Measurements from ENCODE around the gene GIPC2.

DNA sequence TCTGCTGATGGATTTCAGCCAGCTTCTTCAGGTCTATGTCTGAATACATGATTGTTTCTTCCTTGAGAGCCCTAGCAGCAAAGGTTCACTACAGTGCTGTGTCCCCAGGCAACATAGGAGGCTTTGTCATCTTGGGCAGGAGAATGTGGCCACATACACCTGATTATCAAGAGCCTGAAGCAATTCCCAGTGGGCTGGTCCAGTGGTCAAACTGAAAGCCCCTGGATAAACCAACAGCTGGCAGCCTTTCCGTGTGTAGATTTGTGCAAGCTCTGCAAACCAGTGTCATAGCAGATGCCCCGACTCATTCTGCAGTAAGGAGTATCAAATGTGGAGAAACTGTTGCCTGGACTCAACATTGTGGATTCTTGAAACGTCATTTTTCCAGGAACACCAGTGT lies 2.3 kb upstream of the GIPC2 start:
- TF ChIP-seq, protein P1, sequence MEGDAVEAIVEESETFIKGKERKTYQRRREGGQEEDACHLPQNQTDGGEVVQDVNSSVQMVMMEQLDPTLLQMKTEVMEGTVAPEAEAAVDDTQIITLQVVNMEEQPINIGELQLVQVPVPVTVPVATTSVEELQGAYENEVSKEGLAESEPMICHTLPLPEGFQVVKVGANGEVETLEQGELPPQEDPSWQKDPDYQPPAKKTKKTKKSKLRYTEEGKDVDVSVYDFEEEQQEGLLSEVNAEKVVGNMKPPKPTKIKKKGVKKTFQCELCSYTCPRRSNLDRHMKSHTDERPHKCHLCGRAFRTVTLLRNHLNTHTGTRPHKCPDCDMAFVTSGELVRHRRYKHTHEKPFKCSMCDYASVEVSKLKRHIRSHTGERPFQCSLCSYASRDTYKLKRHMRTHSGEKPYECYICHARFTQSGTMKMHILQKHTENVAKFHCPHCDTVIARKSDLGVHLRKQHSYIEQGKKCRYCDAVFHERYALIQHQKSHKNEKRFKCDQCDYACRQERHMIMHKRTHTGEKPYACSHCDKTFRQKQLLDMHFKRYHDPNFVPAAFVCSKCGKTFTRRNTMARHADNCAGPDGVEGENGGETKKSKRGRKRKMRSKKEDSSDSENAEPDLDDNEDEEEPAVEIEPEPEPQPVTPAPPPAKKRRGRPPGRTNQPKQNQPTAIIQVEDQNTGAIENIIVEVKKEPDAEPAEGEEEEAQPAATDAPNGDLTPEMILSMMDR (conservative IDR thresholded peaks at IDR 0.05 in 1 of 2, IDR thresholded peaks at IDR 0.05 in 1 of 2; ENCODE audit: extremely low read depth in 1 of 2, insufficient read depth in 1 of 2, low read depth in 1 of 2, low read length in 2 of 2), result no peak
- no peak for TF ChIP-seq EZH2 (IDR thresholded peaks at IDR 0.05; ENCODE audit: borderline replicate concordance, low read length)

All from mammary epithelial cell (primary cell).